Occipital lobe (tissue), 2 donors: Measurements from ENCODE around the gene GET4. TPM values are rescaled to one million over a fixed set of nuclear protein-coding genes. Genes with fewer than 3 reads are reported as not detected.
A peak's percentile ranks its signal among the peaks of the same experiment; 100 is the strongest.
"Not testable (repeated sequence)": the region's sequence is repeated elsewhere in the genome, so short reads cannot be mapped to it uniquely, and the experiment has no call there.

Experiments
- DNase-seq: peaks from one replicate; lab custom pipeline; 2025; lab: John Stamatoyannopoulos, UW
- total RNA-seq: library from RNA; depleted of rRNA; stranded (reverse); fragments of >200 nt; gene quantifications from one replicate; pipeline ENCODE4 v1.2.3, GENCODE V29; 2014

The GET4 gene
- total RNA-seq, 1 donor from 2014 or later, result 16.2 TPM

- no peak for DNase-seq
Observed at GRCh38 chr7:845731-846130, 30.6 kb upstream of the GET4 start.

GRCh38 chr7:846958-847650 is 29.2 kb upstream of the GET4 start:
- not testable (repeated sequence) for DNase-seq

- DNase-seq, result not testable (repeated sequence)
Observed at GRCh38 chr7:847728-848127, 28.6 kb upstream of the GET4 start.

GRCh38 chr7:849145-849544 is 27.2 kb upstream of the GET4 start:
- no peak for DNase-seq

- no peak for DNase-seq
Observed at GRCh38 chr7:849781-850180, 26.6 kb upstream of the GET4 start.

- no peak for DNase-seq
Observed at GRCh38 chr7:851204-851603, 25.1 kb upstream of the GET4 start.

GRCh38 chr7:853366-854117 is 22.8 kb upstream of the GET4 start:
- no peak for DNase-seq

- DNase-seq, result no peak
Observed at GRCh38 chr7:854118-854775, 22.1 kb upstream of the GET4 start.

GRCh38 chr7:855686-856369 is 20.5 kb upstream of the GET4 start:
- no peak for DNase-seq

GRCh38 chr7:856444-857095 is 19.8 kb upstream of the GET4 start:
- no peak for DNase-seq

- DNase-seq, result no peak
Observed at GRCh38 chr7:857661-858060, 18.7 kb upstream of the GET4 start.

GRCh38 chr7:859359-860030 is 16.9 kb upstream of the GET4 start:
- no peak for DNase-seq

GRCh38 chr7:860149-860548 is 16.2 kb upstream of the GET4 start:
- DNase-seq, result peak; percentile 44

GRCh38 chr7:861222-861621 is 15.1 kb upstream of the GET4 start:
- DNase-seq, result no peak

GRCh38 chr7:862157-862556 is 14.2 kb upstream of the GET4 start:
- no peak for DNase-seq

GRCh38 chr7:863106-863505 is 13.2 kb upstream of the GET4 start:
- DNase-seq, result no peak

GRCh38 chr7:865921-866320 is 10.4 kb upstream of the GET4 start:
- DNase-seq, result no peak

GRCh38 chr7:867001-867405 is 9.4 kb upstream of the GET4 start:
- no peak for DNase-seq

GRCh38 chr7:867406-868188 is 8.8 kb upstream of the GET4 start:
- DNase-seq, result peak; percentile 39

- no peak for DNase-seq
Observed at GRCh38 chr7:868189-868486, 8.2 kb upstream of the GET4 start.
